ENCODE data around the gene IGFBP4.

Gene IGFBP4

DNA sequence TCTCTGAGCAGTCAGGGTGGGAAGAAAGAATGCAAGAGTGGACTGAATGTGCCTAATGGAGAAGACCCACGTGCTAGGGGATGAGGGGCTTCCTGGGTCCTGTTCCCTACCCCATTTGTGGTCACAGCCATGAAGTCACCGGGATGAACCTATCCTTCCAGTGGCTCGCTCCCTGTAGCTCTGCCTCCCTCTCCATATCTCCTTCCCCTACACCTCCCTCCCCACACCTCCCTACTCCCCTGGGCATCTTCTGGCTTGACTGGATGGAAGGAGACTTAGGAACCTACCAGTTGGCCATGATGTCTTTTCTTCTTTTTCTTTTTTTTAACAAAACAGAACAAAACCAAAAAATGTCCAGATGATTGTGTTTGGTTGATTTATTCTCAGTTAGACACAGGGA lies 14.1 kb downstream of the IGFBP4 start:
- no peak for DNase-seq

DNA sequence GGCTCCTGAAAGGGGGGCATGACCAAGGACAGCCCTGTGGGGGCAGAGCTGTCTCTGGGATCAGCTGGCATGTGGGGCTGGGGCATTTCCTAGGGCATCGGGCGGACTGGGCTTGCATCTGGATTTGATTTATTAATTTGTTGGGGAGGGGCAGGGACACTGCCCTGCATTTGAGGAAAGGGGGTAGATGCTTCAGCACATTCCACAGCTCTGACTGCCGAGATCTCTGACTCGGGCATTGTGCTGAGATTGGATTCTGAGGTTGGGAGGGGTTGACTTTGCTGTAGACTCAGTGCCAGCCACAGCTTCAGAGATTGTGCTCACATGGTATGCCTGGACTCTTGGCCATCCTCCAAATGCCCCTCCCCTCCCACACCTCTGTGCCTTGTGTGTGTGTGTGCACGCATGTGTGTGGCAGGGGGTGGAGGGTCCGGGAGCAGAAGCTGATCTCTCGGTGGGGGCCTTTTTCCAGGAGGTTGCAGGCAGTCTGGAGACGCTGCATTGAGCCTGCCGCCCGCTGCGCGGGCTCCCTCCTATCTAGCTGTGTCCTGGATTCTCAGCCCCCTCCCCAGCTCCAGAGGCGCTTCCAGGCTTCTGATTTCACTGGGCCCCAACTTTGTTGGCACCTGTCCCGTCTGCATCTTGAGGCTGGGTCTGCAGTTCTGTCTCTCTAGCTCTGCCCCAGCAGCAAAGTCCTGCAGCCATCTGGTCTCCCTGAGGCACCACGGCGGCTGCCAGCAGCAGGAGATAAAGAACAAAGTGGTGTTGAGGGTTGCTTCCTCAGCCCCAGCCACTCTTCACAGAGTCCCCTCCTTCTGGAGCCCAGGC lies 14.9 kb downstream of the IGFBP4 start:
- DNase-seq = no peak

DNA sequence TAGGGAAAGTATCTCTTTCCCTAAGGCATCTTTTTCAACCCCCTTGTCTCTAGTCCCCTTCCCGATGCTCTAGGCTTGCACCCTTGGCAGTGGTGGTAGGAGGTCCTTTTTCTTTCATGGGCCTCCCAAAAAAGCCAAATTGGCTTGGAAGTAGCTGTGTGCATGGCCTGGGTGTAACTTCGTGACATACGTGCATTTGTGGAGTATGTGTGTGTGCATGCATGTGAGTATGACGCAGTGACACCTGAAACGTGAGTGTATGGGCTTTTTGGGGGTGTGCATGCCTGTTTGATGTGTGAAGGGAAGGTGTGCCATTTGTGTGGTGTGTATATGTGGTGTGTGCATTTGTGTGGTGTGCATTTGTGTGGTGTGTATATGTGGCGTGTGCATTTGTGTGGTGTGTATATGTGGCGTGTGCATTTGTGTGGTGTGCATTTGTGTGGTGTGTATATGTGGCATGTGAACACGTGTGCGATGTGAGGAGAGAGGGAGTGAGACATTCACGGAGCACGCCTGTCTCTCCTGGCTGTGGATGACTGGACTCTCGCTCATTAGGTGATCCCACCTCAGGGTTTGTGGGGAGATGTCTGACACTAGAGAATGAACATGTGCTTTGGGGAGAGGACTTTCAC lies 15.7 kb downstream of the IGFBP4 start:
- DNase-seq = no peak

DNA sequence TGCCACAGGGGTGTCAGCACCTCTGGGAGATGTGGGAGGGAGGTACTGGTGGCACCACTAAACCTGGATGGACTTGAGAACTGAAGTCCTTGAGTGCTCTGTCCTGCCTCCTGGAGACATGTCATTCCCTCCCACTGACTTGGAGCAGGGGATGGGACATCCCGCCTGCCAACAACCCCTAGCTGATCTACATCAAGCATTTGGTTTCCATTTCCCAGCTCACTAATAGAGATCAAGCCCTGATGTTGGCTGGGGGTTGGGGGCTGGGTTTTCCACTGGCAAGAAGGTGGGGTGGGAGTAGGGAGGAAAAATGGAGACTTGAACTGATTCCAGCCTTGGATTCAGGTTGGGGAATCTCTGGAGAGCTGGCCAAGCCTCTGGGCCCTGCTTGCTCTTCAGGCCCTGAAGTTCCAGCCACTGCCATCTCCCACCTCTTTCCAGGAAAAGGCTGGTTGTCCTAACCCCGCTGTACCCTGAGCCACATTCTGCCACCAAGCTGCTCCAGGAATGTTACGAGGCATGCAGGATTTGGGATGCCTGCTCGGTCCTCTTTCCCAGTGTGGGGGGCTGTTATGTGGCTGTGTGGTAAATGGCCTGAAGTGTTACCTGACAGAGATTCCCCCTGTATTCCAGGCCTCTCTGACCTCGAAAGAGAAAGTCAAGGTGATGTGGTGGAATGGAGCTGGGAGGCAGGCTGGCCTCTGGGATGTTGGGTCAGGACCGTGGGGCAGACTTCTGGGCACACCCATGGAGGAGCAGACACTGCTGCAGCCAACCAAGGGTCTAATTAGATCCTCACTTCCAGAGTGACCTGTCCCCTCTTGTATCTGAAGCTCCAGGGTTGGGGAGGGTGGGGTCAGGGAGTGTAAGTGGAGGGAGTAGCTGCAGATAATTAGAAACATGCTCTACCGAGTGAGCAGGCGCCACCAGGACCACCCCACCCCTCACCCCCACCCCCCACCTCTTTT lies 16.7 kb downstream of the IGFBP4 start:
- DNase-seq = no peak

DNA sequence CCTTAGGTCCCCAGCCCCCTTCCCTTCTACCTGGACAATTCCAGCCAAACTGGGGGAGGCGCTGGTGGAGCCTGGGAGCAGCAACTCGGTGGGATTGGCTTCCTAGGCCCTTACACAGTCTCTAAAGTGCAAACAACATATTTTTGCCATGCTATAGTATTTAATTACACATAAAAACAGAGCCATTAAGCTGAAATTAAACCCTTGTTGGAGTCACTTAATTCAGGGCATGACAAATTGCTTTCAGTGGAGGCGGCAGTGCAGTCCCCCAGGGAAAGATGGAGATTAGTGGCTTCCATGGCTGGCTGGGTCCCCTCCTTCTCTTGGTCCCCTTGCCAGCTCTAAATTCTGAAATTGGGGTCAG lies 17.3 kb downstream of the IGFBP4 start:
- no peak for DNase-seq

DNA sequence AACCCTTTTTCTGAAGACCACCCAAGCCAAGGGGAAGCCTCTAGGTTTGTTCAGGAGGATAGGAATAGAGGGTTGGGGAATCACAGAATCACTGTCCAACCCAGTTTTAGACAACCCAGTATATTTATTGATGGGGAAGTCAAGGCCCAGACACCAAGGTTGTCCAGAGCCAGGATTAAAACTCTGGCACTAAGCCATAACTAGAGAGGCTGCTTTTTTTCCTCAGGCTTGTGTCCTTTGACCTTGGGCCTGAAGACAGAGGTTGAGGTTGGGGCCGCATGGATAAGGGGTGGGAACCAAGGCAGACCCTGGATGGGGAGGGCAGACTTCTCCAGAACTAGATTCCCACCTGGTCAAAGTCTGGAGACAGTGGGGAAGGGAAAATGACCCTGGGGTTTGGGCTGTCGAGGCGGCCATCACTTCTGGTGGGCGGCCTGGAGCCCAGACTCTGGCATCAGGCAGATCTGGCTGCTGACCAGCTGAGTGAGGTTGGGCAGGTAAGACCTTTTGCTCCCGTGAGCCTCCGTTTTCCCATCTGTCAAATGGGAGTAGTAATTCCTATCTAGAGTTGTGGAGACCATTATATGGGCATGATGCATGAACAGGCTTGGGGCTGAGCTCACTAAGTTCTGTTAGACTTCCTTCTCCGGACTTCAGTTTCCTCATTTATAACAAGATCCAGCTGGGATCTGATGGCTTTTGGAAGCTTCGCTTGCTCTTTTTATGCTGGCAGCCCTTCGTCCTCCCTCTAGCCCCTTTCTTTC lies 17.9 kb downstream of the IGFBP4 start:
- no peak for DNase-seq

DNA sequence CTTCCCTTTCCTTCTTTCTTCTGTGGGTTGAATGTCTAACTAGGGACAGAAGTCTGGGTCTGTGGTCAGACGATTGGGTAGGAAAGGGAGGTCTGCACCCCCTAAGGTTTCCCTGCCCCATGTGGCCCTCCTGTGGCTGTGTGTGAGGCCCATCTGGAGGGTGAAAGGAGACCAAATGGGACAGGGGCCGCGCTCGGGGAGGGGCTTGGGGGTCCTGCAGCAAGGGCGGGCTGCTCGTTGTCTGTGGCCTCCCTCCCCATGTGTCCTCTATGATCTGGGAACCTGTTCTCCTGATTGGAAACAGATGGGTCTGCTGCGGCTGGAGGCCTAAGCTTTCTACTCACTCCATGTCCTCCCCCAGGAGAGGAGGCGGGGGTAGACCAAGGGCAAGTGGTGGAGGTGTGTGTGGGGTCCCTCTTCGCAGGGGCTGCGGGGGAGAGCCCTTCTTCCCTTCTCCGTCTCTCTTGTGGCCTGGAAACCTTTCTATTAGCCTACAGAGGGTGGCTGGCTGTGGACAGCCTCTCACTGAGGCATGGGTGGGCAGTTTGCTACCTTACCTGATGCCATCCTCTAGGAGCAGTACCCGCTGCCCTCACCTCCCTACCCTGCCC lies 18.6 kb downstream of the IGFBP4 start:
- no peak for DNase-seq

DNA sequence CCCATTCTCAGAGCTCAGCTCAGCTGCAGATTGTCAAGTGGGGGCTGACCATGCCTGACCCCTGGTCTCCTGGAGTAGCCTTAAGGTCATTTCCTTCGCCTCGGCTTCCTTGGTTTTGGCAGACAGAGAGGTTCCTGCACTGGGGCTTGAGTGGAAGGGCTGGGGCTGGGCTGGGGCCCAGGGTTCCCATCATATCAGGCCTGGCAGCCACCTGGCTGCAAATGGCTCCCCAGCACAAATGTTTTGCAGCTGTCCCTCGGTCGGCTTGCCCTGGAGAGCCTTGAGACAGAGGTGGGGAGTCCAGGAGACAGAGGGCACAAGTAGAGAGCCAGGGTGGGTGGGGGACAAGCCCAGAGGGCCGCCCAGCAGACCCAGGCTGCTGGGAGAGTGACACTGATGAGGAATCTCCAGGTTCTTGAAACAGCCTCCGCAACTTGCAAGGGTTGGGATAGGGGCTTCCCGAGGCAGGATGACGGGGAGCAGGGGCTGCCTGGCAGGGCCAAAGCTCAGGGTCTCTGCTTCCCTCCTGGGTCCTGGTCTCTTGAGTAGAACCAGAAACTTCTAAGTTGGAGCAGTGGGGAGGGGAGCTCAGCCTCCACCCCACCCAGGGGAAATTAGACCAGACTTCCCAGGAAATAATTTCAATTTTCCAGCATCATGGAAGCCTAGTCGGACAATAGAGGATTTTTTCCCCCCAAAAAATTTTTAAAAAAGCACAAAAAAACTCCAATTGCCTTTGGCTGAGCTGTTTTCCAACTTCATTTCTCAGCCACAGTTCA lies 19.3 kb downstream of the IGFBP4 start:
- no peak for DNase-seq

DNA sequence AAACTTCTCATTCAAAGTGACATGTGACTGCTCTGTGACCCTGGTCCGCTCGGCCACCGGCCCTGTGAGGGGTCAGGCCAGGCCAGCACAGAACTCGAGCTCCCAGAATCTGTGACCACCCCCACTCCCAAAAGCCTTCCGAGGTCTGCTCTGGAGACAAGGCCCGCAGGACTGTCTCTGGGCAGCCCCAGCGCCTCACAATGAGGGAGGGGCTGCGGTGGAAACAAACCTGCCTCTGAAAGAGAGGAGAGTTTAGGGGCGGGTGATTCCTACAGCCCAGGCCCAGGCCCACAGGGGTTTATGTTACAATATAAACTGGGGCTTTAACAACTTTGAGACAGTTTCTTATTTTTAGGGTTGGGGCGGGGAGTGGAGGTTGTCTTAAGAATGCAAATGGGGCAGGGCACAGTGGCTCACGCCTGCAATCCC lies 19.9 kb downstream of the IGFBP4 start:
- DNase-seq = no peak

DNA sequence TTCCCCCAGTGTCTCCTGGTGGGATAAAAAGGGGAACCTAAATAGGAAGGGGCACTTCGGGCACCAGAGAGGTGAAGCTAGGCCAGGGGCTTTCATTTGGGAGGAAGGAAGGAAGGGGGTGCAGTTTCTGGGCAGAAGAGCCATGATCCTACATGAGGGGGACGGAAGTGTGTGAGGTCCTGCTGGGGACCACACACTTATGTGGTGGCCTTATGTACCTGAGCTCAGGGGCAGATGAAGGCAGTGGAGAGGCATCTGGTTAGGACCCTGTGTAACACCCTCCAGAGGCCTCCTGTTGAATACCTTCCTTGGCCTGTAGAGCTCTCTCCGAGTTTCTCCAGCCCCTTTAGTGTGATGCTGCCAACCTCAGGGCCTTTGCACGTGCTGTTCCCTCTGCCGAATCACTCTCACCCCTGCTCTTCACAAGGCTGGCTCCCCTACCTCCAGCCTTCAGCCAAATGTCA lies 21.2 kb downstream of the IGFBP4 start:
- no peak for DNase-seq

DNA sequence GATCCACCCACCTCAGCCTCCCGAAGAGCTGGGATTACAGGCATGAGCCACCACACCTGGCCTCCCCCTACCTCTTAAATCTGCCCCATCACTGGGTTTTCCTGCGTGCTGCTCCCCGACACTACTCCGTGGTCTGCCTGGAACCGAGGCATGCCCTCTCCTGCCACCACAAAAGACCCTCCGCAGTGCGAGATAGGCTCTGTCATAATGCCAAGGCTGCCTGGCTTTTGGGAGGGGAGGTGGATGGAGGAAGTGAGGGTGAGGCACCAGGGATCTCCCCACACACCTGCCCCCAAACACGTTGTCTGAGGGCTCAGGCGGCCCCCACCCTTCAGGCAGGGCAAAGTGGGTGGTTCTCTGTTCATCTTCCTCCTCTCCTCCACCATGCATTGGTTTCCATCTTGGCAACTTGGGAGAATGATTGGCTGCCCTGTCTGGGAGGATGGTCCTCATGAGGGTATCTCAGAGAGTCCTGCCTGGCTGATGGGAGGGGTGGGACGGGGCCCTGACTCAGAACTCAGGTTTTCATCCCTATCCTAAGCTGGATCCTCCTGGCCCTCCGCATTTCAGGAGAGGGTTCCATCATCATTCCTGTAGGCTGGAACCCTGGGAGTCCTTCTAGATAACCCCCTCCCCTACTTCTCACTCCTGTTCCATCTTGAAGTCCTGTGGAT lies 23.2 kb downstream of the IGFBP4 start:
- DNase-seq = no peak

DNA sequence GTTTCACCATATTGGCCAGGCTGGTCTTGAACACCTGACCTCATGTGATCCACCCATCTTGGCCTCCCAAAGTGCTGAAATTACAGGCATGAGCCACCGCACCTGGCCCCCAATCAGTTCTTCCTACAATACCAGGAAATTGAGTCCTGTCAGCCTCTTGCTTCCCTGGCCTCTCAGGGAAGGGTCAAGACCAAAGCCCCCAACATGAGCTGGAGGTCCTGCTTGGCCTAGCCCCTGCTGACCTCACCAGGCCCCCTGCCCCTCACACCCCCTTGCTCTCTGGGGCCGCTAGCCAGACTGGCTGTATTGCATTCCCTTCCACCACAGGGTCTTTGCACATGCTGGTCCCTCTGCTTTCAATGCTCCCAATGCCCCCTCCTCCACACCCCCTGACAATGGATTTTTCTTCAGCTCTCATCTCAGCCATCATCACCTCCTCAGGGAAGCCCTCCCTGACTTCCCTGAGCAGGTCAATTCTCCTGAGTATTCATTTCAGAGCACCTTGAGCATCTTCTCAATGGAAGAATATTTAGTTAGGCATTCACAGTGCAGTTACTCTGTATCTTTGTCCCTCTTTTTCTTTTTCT lies 24.1 kb downstream of the IGFBP4 start:
- no peak for DNase-seq

DNA sequence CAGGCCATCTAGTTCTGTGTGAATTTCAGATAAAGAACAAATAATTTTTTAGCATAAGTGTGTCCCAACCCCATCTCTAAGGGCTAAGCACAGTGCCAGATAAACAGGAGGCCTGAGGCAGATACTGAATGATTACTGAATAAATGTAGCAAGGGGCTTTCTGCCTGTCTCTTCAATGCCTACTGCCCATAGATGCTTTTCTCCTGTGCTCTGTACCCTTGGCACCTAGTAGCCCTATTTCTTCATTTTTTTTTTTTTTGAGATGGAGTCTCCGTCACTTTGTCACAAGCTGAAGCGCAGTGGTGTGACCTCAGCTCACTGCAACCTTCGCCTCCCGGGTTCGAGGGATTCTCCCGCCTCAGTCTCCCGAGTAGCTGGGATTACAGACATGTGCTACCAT lies 25.3 kb downstream of the IGFBP4 start:
- DNase-seq = no peak

DNA sequence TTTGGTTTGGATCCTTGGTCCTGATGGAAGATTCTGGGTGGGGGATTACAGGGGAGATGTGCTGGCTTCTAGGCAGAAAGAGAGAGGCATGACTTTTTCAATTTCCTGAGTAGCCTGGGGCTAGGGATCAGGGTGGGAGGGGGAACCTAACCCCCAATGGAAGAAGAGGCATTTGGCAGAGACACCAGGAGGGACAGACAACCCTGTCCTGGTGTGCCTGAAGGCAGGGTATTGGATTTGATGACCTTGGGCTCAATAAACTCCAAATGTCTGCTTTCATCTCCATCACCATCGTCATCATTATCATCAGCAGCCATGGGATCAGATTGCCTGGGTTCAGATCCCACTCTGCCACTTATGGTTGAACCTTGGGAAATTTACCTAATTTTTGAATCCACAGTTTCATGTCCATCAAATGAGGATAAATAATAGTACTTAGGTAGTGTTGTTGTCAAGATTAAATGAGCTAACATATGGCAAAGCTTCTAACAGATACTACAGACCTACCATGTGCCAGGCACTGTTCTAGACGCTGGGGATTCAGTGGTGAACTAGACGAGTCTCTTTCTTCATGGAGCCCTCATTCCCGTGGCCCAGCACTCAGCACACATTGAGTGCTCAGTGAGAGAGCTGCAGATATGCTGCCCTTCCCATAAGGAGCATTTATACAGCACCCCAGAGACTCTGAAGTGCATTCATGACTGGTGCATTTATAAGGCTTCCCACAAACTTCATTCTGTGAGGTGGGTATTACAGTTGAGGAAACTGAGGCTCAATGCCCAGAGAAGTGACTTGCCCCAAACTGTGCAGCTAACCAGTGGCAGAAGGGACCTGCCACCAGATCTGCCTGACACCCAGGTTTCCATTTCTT lies 26.8 kb downstream of the IGFBP4 start:
- DNase-seq = no peak

DNA sequence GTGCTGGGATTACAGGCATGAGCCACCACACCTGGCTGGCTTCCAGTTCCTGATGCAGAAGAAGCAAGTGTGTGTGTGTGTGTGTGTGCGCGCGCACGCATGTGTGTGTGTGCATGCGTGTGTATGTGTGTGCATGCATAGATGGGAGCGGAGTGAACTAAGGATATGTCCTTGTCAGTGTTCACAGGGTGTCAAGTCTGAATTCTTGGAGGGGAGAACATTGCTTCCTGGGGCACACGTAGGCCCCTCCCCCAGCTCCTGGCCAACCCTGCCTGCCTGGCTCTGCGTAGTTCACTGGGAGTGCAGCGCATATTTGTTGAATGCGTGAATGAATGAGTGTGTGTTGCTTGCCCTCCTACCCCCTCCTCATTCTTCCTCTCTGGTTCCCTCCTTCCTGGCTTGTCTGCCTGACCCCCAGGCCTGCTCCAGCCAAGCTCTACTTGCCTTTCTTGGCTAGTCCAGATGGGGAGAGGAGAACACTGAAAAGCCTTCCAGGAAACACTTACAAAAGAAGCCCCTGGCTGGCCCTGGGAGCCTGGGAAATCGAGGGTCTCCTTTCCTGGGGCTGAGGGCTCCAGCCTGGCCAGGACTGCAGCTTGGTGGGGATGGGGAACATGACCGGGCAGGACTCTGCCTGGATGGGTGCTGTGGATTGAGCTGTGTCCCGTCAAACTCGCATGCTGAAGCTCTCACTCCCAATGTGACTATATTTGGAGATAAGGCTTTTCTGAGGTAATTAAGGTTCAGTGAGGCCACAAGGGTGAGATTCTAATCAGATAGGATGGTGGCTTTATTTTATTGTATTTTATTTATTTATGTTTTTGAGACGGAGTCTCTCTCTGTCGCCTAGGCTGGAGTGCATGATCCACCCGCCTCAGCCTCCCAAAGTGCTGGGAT lies 27.9 kb downstream of the IGFBP4 start:
- DNase-seq = no peak

DNA sequence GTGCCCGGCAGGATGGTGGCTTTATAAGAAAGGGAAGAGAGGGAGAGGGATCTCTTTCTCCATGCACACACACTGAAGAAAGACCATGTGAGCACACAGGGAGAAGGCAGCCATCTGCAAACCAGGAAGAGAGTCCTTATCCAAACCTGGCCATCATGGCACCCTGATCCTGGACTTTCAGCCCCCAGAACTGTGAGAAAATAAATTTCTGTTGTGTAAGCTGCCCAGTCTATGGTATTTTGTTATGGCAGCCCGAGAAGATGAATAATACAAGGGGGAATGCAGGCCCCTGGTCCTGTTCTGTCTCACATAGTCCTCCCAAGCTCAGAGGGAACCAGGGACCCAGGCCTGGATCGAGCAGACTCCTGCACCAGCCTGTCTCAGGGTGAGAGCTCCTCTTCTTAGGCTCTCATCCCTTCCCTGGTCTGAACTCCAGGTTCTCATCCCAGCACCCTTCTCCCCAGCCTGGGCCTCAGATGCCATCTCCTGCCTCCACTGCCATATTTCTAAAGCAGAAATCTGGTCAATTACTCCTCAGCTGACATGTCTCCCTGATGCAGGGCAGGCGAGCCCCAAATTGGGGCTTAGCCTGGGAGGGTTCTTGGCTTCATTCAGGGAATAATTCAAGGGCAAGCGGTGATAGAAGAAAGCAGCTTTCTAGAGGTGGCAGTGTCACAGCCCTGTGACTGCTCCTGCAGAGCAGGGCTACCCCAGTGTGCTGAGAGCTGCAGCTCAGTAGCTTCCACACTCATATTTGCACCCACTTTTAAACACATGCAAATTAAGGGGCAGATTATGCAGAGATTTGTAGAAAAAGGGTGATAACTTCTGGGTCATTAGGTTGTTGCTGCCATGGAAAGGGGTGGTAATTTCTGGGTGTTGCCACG lies 28.8 kb downstream of the IGFBP4 start:
- DNase-seq = no peak
